Activated T-cell treated with anti-CD3 and anti-CD28 coated beads, Interleukin-2, amount 50 U/mL, for 48 hours (primary cell): ENCODE data around the gene EPYC.
"Not testable (repeated sequence)": the region's sequence is repeated elsewhere in the genome, so short reads cannot be mapped to it uniquely, and the experiment has no call there.

Experiments used
- DNase-seq, 2 experiments: peaks; one replicate each; pipeline ENCODE4 v3.0.0-alpha.2; 2020

Gene EPYC

GRCh38 chr12:90990611-90991010 is 14.2 kb downstream of the EPYC start:
- no peak for DNase-seq

GRCh38 chr12:90989686-90990111 is 15.1 kb downstream of the EPYC start:
- no peak for DNase-seq

GRCh38 chr12:90987520-90987919 is 17.3 kb downstream of the EPYC start:
- no peak for DNase-seq

- no peak for DNase-seq
Observed at GRCh38 chr12:90987101-90987500, 17.7 kb downstream of the EPYC start.

- not testable (repeated sequence) for DNase-seq
Observed at GRCh38 chr12:90985331-90985730, 19.4 kb downstream of the EPYC start.

- DNase-seq: no peak
Observed at GRCh38 chr12:90984114-90984513, 20.7 kb downstream of the EPYC start.

- DNase-seq: no peak
Observed at GRCh38 chr12:90982170-90982569, 22.6 kb downstream of the EPYC start.

- DNase-seq: no peak
Observed at GRCh38 chr12:90979951-90980350, 24.8 kb downstream of the EPYC start.

GRCh38 chr12:90979019-90979418 is 25.8 kb downstream of the EPYC start:
- no peak for DNase-seq

GRCh38 chr12:90978117-90978770 is 26.5 kb downstream of the EPYC start:
- DNase-seq: no peak

- no peak for DNase-seq
Observed at GRCh38 chr12:90977224-90977623, 27.5 kb downstream of the EPYC start.

- DNase-seq: no peak
Observed at GRCh38 chr12:90974286-90974685, 30.5 kb downstream of the EPYC start.

- no peak for DNase-seq
Observed at GRCh38 chr12:90972226-90972625, 32.5 kb downstream of the EPYC start.

GRCh38 chr12:90970911-90971310 is 33.9 kb downstream of the EPYC start:
- DNase-seq: no peak

- no peak for DNase-seq
Observed at GRCh38 chr12:90970471-90970870, 34.3 kb downstream of the EPYC start.

GRCh38 chr12:90969851-90970250 is 34.9 kb downstream of the EPYC start:
- DNase-seq: no peak

GRCh38 chr12:90969346-90969745 is 35.4 kb downstream of the EPYC start:
- no peak for DNase-seq

- DNase-seq: no peak
Observed at GRCh38 chr12:90965204-90965603, 39.6 kb downstream of the EPYC start.

GRCh38 chr12:90964616-90965015 is 40.2 kb downstream of the EPYC start:
- DNase-seq: no peak

GRCh38 chr12:90963946-90964345 is 40.8 kb downstream of the EPYC start:
- no peak for DNase-seq

- no peak for DNase-seq
Observed at GRCh38 chr12:90961154-90961553, 43.6 kb downstream of the EPYC start.

- no peak for DNase-seq
Observed at GRCh38 chr12:90959538-90960139, 45.1 kb downstream of the EPYC start.

- DNase-seq: no peak
Observed at GRCh38 chr12:90959032-90959431, 45.7 kb downstream of the EPYC start.

- no peak for DNase-seq
Observed at GRCh38 chr12:90958347-90958746, 46.4 kb downstream of the EPYC start.

GRCh38 chr12:90954921-90955320 is 49.9 kb downstream of the EPYC start, which contains the start of gene CCER1:
TSS of gene CCER1 (minus strand) at chr12:90955176. CDS start at chr12:90954742, 434 bp downstream.
- DNase-seq: no peak
